ENCODE results near the gene ASTN2.

- no peak for TF ChIP-seq CTCF (IDR thresholded peaks at IDR 0.05)
- no peak for TF ChIP-seq POLR2A (IDR thresholded peaks at IDR 0.05)
These were observed 89.0 kb downstream of the ASTN2 start for GRCh38 chr9:117325831-117326230.

All from prostate gland (tissue), 2 donors.